Measurements from ENCODE around the gene RSRC1. TPM values are rescaled to one million over a fixed set of nuclear protein-coding genes. Genes with fewer than 3 reads are reported as not detected.
"Not testable (repeated sequence)": the region's sequence is repeated elsewhere in the genome, so short reads cannot be mapped to it uniquely, and the experiment has no call there.

Gene RSRC1
- total RNA-seq, 2 donors from 2014 or later: 35.6 to 45.8 TPM

- H3K4me3 Mint-ChIP-seq: no peak overlapping the region
- H3K27me3 Mint-ChIP-seq (ENCODE audit: low read depth): no peaks in the 10 kb centered on the region
- peaks cover 0 to 2% of the 10 kb centered on the region in 2 donors for H3K9me3 Mint-ChIP-seq
- ATAC-seq (replicated peaks in 1 of 2) (no peak), DNase-seq (no peak)
- H3K4me1 Mint-ChIP-seq (ENCODE audit: low read depth): no peaks in the 10 kb centered on the region
- no peak overlapping the region for H3K27ac Mint-ChIP-seq
- H3K36me3 Mint-ChIP-seq (ENCODE audit: insufficient read depth in 2 of 2): peaks cover 5 to 13% of the 10 kb centered on the region in 2 donors
These were observed 163.8 kb downstream of the RSRC1 start for GRCh38 chr3:158273656-158274055.

- Mint-ChIP-seq H3K27ac (no peak overlapping the region), H3K36me3 (ENCODE audit: insufficient read depth in 2 of 2) (peaks cover 5 to 7% of the 10 kb centered on the region in 2 donors), H3K27me3 (ENCODE audit: low read depth) (no peaks in the 10 kb centered on the region), H3K4me3 (no peak overlapping the region), H3K4me1 (ENCODE audit: low read depth) (no peaks in the 10 kb centered on the region), H3K9me3 (peaks cover 3 to 7% of the 10 kb centered on the region in 2 donors)
- ATAC-seq (replicated peaks in 1 of 2) (no peak), DNase-seq (no peak)
These were observed 168.3 kb downstream of the RSRC1 start for GRCh38 chr3:158278187-158278586.

- no peak overlapping the region for H3K4me3 Mint-ChIP-seq
- H3K27ac Mint-ChIP-seq: no peak overlapping the region
- H3K9me3 Mint-ChIP-seq: peaks cover 3 to 7% of the 10 kb centered on the region in 2 donors
- peaks cover 4 to 5% of the 10 kb centered on the region in 2 donors for H3K36me3 Mint-ChIP-seq (ENCODE audit: insufficient read depth in 2 of 2)
- H3K27me3 Mint-ChIP-seq (ENCODE audit: low read depth): no peaks in the 10 kb centered on the region
- no peak for DNase-seq
- H3K4me1 Mint-ChIP-seq (ENCODE audit: low read depth): no peaks in the 10 kb centered on the region
- no peak for ATAC-seq (replicated peaks in 1 of 2)
These were observed 169.7 kb downstream of the RSRC1 start for GRCh38 chr3:158279609-158280008.

GRCh38 chr3:158295771-158296170 lies 185.9 kb downstream of the RSRC1 start:
- Mint-ChIP-seq H3K27ac (no peak overlapping the region), H3K9me3 (no peaks in the 10 kb centered on the region), H3K36me3 (ENCODE audit: insufficient read depth in 2 of 2) (no peaks in the 10 kb centered on the region), H3K4me1 (ENCODE audit: low read depth) (no peaks in the 10 kb centered on the region), H3K4me3 (no peak overlapping the region), H3K27me3 (ENCODE audit: low read depth) (no peaks in the 10 kb centered on the region)
- DNase-seq (no peak), ATAC-seq (replicated peaks in 1 of 2) (peak; percentile 45 to 60)

GRCh38 chr3:158297940-158298339 lies 188.1 kb downstream of the RSRC1 start:
- no peak for DNase-seq
- Mint-ChIP-seq H3K4me3 (no peak overlapping the region), H3K36me3 (ENCODE audit: insufficient read depth in 2 of 2) (peaks cover 0 to 3% of the 10 kb centered on the region in 2 donors), H3K9me3 (no peaks in the 10 kb centered on the region), H3K27me3 (ENCODE audit: low read depth) (no peaks in the 10 kb centered on the region), H3K27ac (no peak overlapping the region), H3K4me1 (ENCODE audit: low read depth) (no peaks in the 10 kb centered on the region)
- no peak for ATAC-seq (replicated peaks in 1 of 2)

GRCh38 chr3:158308236-158308928 lies 198.5 kb downstream of the RSRC1 start:
- H3K36me3 Mint-ChIP-seq (ENCODE audit: insufficient read depth in 2 of 2): no peaks in the 10 kb centered on the region
- no peaks in the 10 kb centered on the region for H3K9me3 Mint-ChIP-seq
- H3K4me1 Mint-ChIP-seq (ENCODE audit: low read depth): no peaks in the 10 kb centered on the region
- ATAC-seq (replicated peaks in 1 of 2): no peak
- no peak overlapping the region for H3K4me3 Mint-ChIP-seq
- H3K27me3 Mint-ChIP-seq (ENCODE audit: low read depth): no peaks in the 10 kb centered on the region
- H3K27ac Mint-ChIP-seq: no peak overlapping the region
- no peak for DNase-seq

GRCh38 chr3:158312560-158313141 lies 202.8 kb downstream of the RSRC1 start:
- no peak for ATAC-seq (replicated peaks in 1 of 2)
- Mint-ChIP-seq H3K4me3 (no peak overlapping the region), H3K4me1 (ENCODE audit: low read depth) (no peaks in the 10 kb centered on the region), H3K36me3 (ENCODE audit: insufficient read depth in 2 of 2) (peaks cover 0 to 2% of the 10 kb centered on the region in 2 donors), H3K9me3 (no peaks in the 10 kb centered on the region), H3K27me3 (ENCODE audit: low read depth) (no peaks in the 10 kb centered on the region), H3K27ac (no peak overlapping the region)
- no peak for DNase-seq

GRCh38 chr3:158313338-158313927 lies 203.5 kb downstream of the RSRC1 start:
- no peak for DNase-seq
- Mint-ChIP-seq H3K9me3 (no peaks in the 10 kb centered on the region), H3K27me3 (ENCODE audit: low read depth) (no peaks in the 10 kb centered on the region), H3K36me3 (ENCODE audit: insufficient read depth in 2 of 2) (peaks cover 0 to 2% of the 10 kb centered on the region in 2 donors), H3K4me1 (ENCODE audit: low read depth) (no peaks in the 10 kb centered on the region), H3K27ac (no peak overlapping the region), H3K4me3 (no peak overlapping the region)
- no peak for ATAC-seq (replicated peaks in 1 of 2)

GRCh38 chr3:158314426-158315357 lies 204.8 kb downstream of the RSRC1 start:
- H3K4me1 Mint-ChIP-seq (ENCODE audit: low read depth): no peaks in the 10 kb centered on the region
- H3K36me3 Mint-ChIP-seq (ENCODE audit: insufficient read depth in 2 of 2): peaks cover 0 to 2% of the 10 kb centered on the region in 2 donors
- no peaks in the 10 kb centered on the region for H3K27me3 Mint-ChIP-seq (ENCODE audit: low read depth)
- no peaks in the 10 kb centered on the region for H3K9me3 Mint-ChIP-seq
- no peak for ATAC-seq (replicated peaks in 1 of 2)
- no peak overlapping the region for H3K27ac Mint-ChIP-seq
- no peak for DNase-seq
- no peak overlapping the region for H3K4me3 Mint-ChIP-seq

GRCh38 chr3:158329696-158330441 lies 220.0 kb downstream of the RSRC1 start:
- not testable (repeated sequence) for ATAC-seq (replicated peaks in 1 of 2); H3K27me3 Mint-ChIP-seq (ENCODE audit: low read depth); H3K27ac Mint-ChIP-seq; H3K36me3 Mint-ChIP-seq (ENCODE audit: insufficient read depth in 2 of 2); H3K4me1 Mint-ChIP-seq (ENCODE audit: low read depth); DNase-seq; H3K9me3 Mint-ChIP-seq
- H3K4me3 Mint-ChIP-seq: peak overlapping the region in 1 of 2 donors; percentile 21

- no peak overlapping the region for H3K4me3 Mint-ChIP-seq
- H3K27ac Mint-ChIP-seq: peak overlapping the region; percentile 48
- peaks cover 4 to 5% of the 10 kb centered on the region in 2 donors for H3K9me3 Mint-ChIP-seq
- DNase-seq (no peak), ATAC-seq (replicated peaks in 1 of 2) (no peak)
- no peaks in the 10 kb centered on the region for H3K4me1 Mint-ChIP-seq (ENCODE audit: low read depth)
- H3K36me3 Mint-ChIP-seq (ENCODE audit: insufficient read depth in 2 of 2): peaks cover 5% of the 10 kb centered on the region in 2 donors
- no peaks in the 10 kb centered on the region for H3K27me3 Mint-ChIP-seq (ENCODE audit: low read depth)
These were observed 221.0 kb downstream of the RSRC1 start for GRCh38 chr3:158330870-158331269.

GRCh38 chr3:158333736-158334135 lies 223.8 kb downstream of the RSRC1 start:
- H3K4me3 Mint-ChIP-seq: no peak overlapping the region
- DNase-seq: no peak
- ATAC-seq (replicated peaks in 1 of 2): no peak
- H3K9me3 Mint-ChIP-seq: peaks cover 2 to 4% of the 10 kb centered on the region in 2 donors
- peaks cover 2% of the 10 kb centered on the region in 2 donors for H3K36me3 Mint-ChIP-seq (ENCODE audit: insufficient read depth in 2 of 2)
- no peaks in the 10 kb centered on the region for H3K27me3 Mint-ChIP-seq (ENCODE audit: low read depth)
- H3K27ac Mint-ChIP-seq: no peak overlapping the region
- H3K4me1 Mint-ChIP-seq (ENCODE audit: low read depth): no peaks in the 10 kb centered on the region

All from activated T-cell treated with anti-CD3 and anti-CD28 coated beads, Interleukin-2, amount 50 U/mL, for 72 hours (primary cell).